NB4 (cell line): Measurements from ENCODE around the gene PHKB.

Source experiments
- MYC ChIP-seq: IDR thresholded peaks from 2 replicates; pipeline ENCODE4 v1.6.1; 2011; ENCODE audit warnings: low read depth, low read length
- POLR2A ChIP-seq: IDR thresholded peaks from 2 replicates; pipeline ENCODE4 v1.6.1; 2011; ENCODE audit warnings: mild to moderate bottlenecking; ENCODE audit not compliant: insufficient read length; ENCODE audit errors: extremely low read depth
- TF ChIP-seq, protein P1 (sequence below): IDR thresholded peaks from one replicate; pipeline ENCODE4 v1.5.1; 2012; ENCODE audit warnings: low read depth, low read length
- TF ChIP-seq, protein P2 (sequence below): IDR thresholded peaks from 2 replicates; pipeline ENCODE4 v1.6.1; 2011; ENCODE audit warnings: low read depth, low read length

DNA sequence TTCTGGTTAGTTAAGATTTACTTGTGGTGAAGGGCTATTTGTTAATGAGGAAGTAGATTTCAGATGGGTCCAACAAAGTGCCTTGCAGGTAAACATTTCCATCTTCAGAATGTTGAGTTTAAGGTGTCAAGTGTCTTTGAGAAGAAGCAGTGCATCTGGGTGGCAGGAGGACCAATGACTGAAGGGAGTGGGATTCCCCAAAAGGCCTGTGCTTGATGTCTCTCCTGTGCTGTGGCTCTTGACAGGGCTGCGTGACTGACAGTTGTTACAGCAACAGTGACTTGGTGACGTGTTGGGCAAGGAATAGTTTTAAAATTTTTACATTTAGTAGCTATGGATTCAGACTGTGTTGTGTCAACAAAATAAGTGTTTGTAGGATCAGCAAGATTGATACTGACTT, 149.9 kb downstream of the PHKB start:
- TF ChIP-seq, protein P1, sequence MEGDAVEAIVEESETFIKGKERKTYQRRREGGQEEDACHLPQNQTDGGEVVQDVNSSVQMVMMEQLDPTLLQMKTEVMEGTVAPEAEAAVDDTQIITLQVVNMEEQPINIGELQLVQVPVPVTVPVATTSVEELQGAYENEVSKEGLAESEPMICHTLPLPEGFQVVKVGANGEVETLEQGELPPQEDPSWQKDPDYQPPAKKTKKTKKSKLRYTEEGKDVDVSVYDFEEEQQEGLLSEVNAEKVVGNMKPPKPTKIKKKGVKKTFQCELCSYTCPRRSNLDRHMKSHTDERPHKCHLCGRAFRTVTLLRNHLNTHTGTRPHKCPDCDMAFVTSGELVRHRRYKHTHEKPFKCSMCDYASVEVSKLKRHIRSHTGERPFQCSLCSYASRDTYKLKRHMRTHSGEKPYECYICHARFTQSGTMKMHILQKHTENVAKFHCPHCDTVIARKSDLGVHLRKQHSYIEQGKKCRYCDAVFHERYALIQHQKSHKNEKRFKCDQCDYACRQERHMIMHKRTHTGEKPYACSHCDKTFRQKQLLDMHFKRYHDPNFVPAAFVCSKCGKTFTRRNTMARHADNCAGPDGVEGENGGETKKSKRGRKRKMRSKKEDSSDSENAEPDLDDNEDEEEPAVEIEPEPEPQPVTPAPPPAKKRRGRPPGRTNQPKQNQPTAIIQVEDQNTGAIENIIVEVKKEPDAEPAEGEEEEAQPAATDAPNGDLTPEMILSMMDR = no peak
- no peak for TF ChIP-seq POLR2A
- TF ChIP-seq, protein P2, sequence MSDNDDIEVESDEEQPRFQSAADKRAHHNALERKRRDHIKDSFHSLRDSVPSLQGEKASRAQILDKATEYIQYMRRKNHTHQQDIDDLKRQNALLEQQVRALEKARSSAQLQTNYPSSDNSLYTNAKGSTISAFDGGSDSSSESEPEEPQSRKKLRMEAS = no peak
- no peak for TF ChIP-seq MYC
